Erythroblast (primary cell): Measurements from ENCODE around the gene TRANK1.

Experiments used
- GATA1 ChIP-seq: IDR thresholded peaks from 2 replicates; pipeline ENCODE4 v1.6.1; 2011; ENCODE audit warnings: low read depth, mild to moderate bottlenecking, control low read depth, low read length, moderate library complexity
- POLR2A ChIP-seq: IDR thresholded peaks from 2 replicates; pipeline ENCODE4 v1.6.1; 2011; ENCODE audit warnings: mild to moderate bottlenecking, low read length

DNA sequence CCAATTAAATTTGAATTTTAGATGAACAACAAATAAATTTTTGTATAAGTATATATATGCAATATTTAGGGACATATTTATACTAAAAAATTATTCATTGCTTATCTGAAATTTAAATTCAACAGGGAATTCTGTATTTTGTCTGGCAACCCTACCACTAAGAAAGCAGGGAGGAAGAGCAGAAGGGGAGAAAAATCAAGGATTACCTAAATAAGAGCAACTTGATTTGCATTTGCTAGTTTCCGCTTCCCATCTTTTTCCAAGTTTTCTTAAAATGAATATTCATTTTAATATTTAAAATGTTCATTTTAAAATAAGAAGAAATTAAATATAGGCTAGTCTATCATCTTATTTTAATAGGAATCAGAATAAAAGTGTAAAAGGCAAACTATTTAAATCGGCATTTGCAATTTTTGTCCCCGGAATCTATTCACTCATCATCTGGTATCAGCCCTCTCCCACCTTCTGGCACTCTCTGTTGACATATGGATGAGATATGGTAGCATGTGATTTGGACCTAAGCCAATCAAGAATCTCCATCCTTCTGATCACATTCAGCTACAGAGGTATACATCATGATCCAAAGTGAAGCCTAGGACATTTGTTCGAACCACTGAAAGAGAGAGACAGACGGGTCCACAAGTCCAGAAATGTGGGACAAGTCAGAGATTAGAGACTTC, 82.6 kb downstream of the TRANK1 start:
- no peak for TF ChIP-seq POLR2A
- no peak for TF ChIP-seq GATA1
